ENCODE measurements around the gene SLC8B1.

Gene SLC8B1

GRCh38 chr12:113251404-113252070 is 83.4 kb downstream of the SLC8B1 start:
- TF ChIP-seq POLR2AphosphoS5 (IDR thresholded peaks at IDR 0.05; ENCODE audit: borderline replicate concordance, low read depth, low read length) (no peak), EZH2 (IDR thresholded peaks at IDR 0.05) (no peak), FOXP2 (optimal IDR thresholded peaks at IDR 0.05; ENCODE audit: control extremely low read depth, extremely low read length, insufficient read depth) (no peak)
- H3K36me3 ChIP-seq (ENCODE audit: insufficient read depth, low read length): no peaks in the 10 kb centered on the region
- no peaks in the 10 kb centered on the region for H3K9me3 ChIP-seq (ENCODE audit: low read depth, low read length)
- no peak for DNase-seq (ENCODE audit: low read depth, low spot score)
- H3K4me3 ChIP-seq: no peak overlapping the region
- no peak overlapping the region for H3K27ac ChIP-seq
- H3K9ac ChIP-seq (ENCODE audit: insufficient read length): no peak overlapping the region

GRCh38 chr12:113250045-113250444 is 84.9 kb downstream of the SLC8B1 start:
- H3K27ac ChIP-seq: no peak overlapping the region
- TF ChIP-seq POLR2AphosphoS5 (IDR thresholded peaks at IDR 0.05; ENCODE audit: borderline replicate concordance, low read depth, low read length) (no peak), EZH2 (IDR thresholded peaks at IDR 0.05) (no peak), FOXP2 (optimal IDR thresholded peaks at IDR 0.05; ENCODE audit: control extremely low read depth, extremely low read length, insufficient read depth) (no peak)

GRCh38 chr12:113249546-113249945 is 85.4 kb downstream of the SLC8B1 start:
- H3K27ac ChIP-seq: no peak overlapping the region
- no peak for TF ChIP-seq EZH2 (IDR thresholded peaks at IDR 0.05)
- TF ChIP-seq POLR2AphosphoS5 (IDR thresholded peaks at IDR 0.05; ENCODE audit: borderline replicate concordance, low read depth, low read length): no peak
- DNase-seq (ENCODE audit: low read depth, low spot score): no peak
- H3K9me3 ChIP-seq (ENCODE audit: low read depth, low read length): no peaks in the 10 kb centered on the region
- H3K9ac ChIP-seq (ENCODE audit: insufficient read length): no peak overlapping the region
- no peaks in the 10 kb centered on the region for H3K36me3 ChIP-seq (ENCODE audit: insufficient read depth, low read length)
- H3K4me3 ChIP-seq: no peak overlapping the region

More at GRCh38 chr12:113250045-113250444, 84.9 kb downstream of the SLC8B1 start:
- H3K9ac ChIP-seq (ENCODE audit: insufficient read length): no peak overlapping the region
- no peaks in the 10 kb centered on the region for H3K36me3 ChIP-seq (ENCODE audit: insufficient read depth, low read length)
- DNase-seq (ENCODE audit: low read depth, low spot score): no peak
- H3K4me3 ChIP-seq: no peak overlapping the region
- H3K9me3 ChIP-seq (ENCODE audit: low read depth, low read length): no peaks in the 10 kb centered on the region

GRCh38 chr12:113248842-113249435 is 86.0 kb downstream of the SLC8B1 start:
- Histone ChIP-seq H3K36me3 (ENCODE audit: insufficient read depth, low read length) (no peaks in the 10 kb centered on the region), H3K9ac (ENCODE audit: insufficient read length) (no peak overlapping the region), H3K4me3 (no peak overlapping the region), H3K27ac (no peak overlapping the region), H3K9me3 (ENCODE audit: low read depth, low read length) (no peaks in the 10 kb centered on the region)
- DNase-seq (ENCODE audit: low read depth, low spot score): no peak
- TF ChIP-seq POLR2AphosphoS5 (IDR thresholded peaks at IDR 0.05; ENCODE audit: borderline replicate concordance, low read depth, low read length): no peak
- TF ChIP-seq EZH2 (IDR thresholded peaks at IDR 0.05): no peak
- TF ChIP-seq FOXP2 (optimal IDR thresholded peaks at IDR 0.05; ENCODE audit: control extremely low read depth, extremely low read length, insufficient read depth): no peak
